T-helper 17 cell (primary cell): ENCODE data around the gene CAPN8. TPM values are rescaled to one million over a fixed set of nuclear protein-coding genes. Genes with fewer than 3 reads are reported as not detected.

Experiments used
- ATAC-seq: fragments of 150-1000 bp; cut with Tn5 transposase; 2 replicates; pipeline ENCODE4 v1.10.0; 2021; ENCODE audit warnings: mild to moderate bottlenecking, moderate library complexity
- DNase-seq, 3 donors: peaks; one replicate each; pipeline versions ENCODE4 v3.0.0 to v3.0.0-alpha.2; 2020 to 2021
- H3K9me3 ChIP-seq: one replicate; pipeline ENCODE4 v1.7.0; 2013; ENCODE audit warnings: low read length, mild to moderate bottlenecking; ENCODE audit not compliant: control insufficient read depth, poor library complexity, severe bottlenecking
- H3K27ac Mint-ChIP-seq: one replicate; pipeline ENCODE4 v1.8.0; 2022; ENCODE audit warnings: mild to moderate bottlenecking, moderate library complexity, mixed read lengths
- H3K27me3 Mint-ChIP-seq: one replicate; pipeline ENCODE4 v1.8.0; 2022; ENCODE audit warnings: mixed read lengths
- H3K36me3 Mint-ChIP-seq: one replicate; pipeline ENCODE4 v1.8.0; 2022; ENCODE audit warnings: low read depth, mixed read lengths
- H3K4me1 Mint-ChIP-seq: one replicate; pipeline ENCODE4 v1.8.0; 2022; ENCODE audit warnings: mild to moderate bottlenecking, mixed read lengths
- H3K4me3 Mint-ChIP-seq: one replicate; pipeline ENCODE4 v1.8.0; 2022; ENCODE audit warnings: mild to moderate bottlenecking, moderate library complexity, mixed read lengths
- total RNA-seq, 4 donors: library from RNA in 2 of 4; stranded (reverse) in 2 of 4; gene quantifications; one replicate each; pipeline ENCODE4 v1.2.3 and lab custom pipeline; 2022 to 2026

The CAPN8 gene
- total RNA-seq, 2 donors from 2014 or later, result 0.60 to 0.91 TPM

DNA sequence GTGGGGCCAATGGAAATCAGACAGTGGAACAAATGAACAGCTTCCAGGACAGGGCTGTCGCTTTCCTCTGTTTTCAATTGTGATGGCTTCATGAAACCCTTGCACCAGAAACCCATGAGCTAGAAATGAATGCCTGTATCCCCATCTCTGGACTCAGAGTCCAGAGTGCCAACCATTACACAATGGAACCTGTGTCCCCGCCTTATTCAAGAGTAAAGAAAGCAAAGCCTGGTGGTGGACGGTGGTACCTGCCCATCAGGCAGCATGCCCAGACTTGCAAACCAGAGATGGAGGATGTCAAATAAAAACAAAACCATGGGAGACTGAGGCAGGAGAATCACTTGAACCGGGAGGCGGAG lies 42.5 kb upstream of the CAPN8 start:
- DNase-seq, result no peak
- H3K36me3 Mint-ChIP-seq, result peaks cover 4% of the 10 kb centered on the region
- H3K9me3 ChIP-seq, result no peaks in the 10 kb centered on the region
- ATAC-seq, result no peak
- no peak overlapping the region for H3K4me3 Mint-ChIP-seq
- no peaks in the 10 kb centered on the region for H3K27me3 Mint-ChIP-seq
- peaks cover 31% of the 10 kb centered on the region for H3K4me1 Mint-ChIP-seq
- no peak overlapping the region for H3K27ac Mint-ChIP-seq

DNA sequence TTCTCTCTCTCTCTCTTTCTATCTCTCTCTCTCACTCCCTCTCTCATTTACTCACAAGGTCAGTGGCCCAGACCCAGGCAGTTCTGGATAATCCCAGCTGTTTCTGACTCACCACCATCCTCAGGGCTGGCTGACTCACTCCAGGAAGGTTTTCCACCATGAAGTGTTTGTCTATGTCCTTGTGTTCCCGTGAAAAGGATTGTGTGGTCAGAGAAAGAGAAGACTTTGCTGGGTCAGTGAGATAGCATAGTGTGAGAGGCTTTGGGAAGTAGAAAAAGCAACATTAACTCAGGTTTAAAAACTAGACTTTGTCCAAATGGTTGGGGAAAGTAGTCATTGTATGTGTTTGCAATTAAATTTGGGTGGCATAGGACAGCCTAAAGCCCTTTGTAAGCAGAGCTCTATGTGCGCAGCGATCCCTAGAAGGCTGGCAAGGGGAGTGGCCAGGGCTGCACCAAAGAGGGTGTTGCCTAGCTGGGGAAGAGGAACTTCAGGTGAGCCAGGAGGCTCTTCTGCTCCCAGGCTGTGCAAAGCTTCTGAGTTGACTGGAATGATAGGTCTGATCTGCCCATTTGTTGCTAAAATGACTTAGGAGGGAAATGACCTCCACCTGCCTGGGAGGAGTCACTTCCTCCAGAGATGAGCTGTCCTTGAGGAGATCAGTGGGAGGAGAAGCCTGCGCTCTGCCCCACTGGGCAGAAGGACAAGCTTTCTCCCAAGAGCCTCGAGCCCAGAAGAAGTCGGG lies 41.9 kb upstream of the CAPN8 start:
- peak overlapping the region; percentile 61 for H3K4me3 Mint-ChIP-seq
- H3K9me3 ChIP-seq, result no peaks in the 10 kb centered on the region
- H3K36me3 Mint-ChIP-seq, result peaks cover 4% of the 10 kb centered on the region
- ATAC-seq, result no peak
- no peak for DNase-seq
- H3K27ac Mint-ChIP-seq, result no peak overlapping the region
- peaks cover 34% of the 10 kb centered on the region for H3K4me1 Mint-ChIP-seq
- no peaks in the 10 kb centered on the region for H3K27me3 Mint-ChIP-seq

DNA sequence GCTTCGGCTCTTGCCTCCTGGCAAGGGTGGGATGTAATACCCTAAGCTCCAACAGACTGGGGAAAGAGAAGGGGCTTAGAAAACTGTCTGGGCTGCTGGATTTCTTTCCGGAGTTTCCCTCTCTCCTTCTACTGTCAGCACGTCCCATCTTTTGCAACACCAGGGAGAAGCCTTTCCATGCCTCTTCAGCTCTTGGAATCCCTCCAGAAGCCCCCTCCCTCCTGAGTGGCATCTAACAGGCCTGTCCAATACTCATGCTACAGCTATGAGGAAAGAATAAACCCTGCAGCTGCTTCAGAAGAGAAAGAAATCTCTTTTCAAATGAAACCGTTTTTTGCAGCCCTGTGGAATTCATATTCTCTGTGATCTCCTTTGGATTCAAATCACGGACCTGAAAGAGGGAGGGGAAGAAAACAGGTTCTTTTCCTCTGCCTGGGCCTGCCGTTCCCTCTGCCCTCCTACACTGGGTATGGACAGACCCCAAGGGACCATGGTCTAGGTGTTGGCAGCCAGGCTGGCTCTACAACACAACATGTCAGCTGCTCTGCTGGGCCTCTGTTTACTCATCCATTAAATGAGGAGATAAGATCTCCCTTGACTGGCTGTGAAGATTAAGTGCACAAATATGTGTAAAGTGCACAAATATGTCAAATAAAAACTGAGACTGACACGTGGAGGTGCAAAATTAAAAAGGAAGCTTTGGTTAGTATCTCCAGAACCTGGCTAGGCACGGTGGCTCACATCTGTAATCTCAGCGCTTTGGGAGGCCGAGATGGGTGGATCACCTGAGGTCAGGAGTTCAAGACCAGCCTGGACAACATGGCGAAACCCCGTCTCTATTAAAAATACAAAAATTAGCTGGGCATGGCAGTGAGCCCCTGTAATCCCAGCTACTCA lies 40.8 kb upstream of the CAPN8 start:
- Mint-ChIP-seq H3K27me3 (no peaks in the 10 kb centered on the region), H3K4me3 (no peak overlapping the region), H3K36me3 (peaks cover 4% of the 10 kb centered on the region), H3K4me1 (peaks cover 30% of the 10 kb centered on the region), H3K27ac (no peak overlapping the region)
- no peak for ATAC-seq
- no peaks in the 10 kb centered on the region for H3K9me3 ChIP-seq
- no peak for DNase-seq

GRCh38 chr1:223704921-223705878 lies 39.7 kb upstream of the CAPN8 start:
- DNase-seq (no peak), ATAC-seq (no peak)
- H3K9me3 ChIP-seq, result no peaks in the 10 kb centered on the region
- Mint-ChIP-seq H3K4me1 (peaks cover 23% of the 10 kb centered on the region), H3K4me3 (no peak overlapping the region), H3K36me3 (peaks cover 4% of the 10 kb centered on the region), H3K27me3 (peaks cover under 1% of the 10 kb centered on the region), H3K27ac (no peak overlapping the region)

GRCh38 chr1:223703668-223704013 lies 38.1 kb upstream of the CAPN8 start:
- H3K4me1 Mint-ChIP-seq, result peaks cover 22% of the 10 kb centered on the region
- H3K27ac Mint-ChIP-seq, result no peak overlapping the region
- H3K4me3 Mint-ChIP-seq, result no peak overlapping the region
- DNase-seq (no peak), ATAC-seq (no peak)
- H3K36me3 Mint-ChIP-seq, result peaks cover 6% of the 10 kb centered on the region
- H3K9me3 ChIP-seq, result no peaks in the 10 kb centered on the region
- peaks cover 8% of the 10 kb centered on the region for H3K27me3 Mint-ChIP-seq

- Mint-ChIP-seq H3K4me3 (peak overlapping the region; percentile 49), H3K27me3 (peaks cover 8% of the 10 kb centered on the region), H3K36me3 (peaks cover 5% of the 10 kb centered on the region), H3K27ac (no peak overlapping the region), H3K4me1 (peaks cover 24% of the 10 kb centered on the region)
- no peak for DNase-seq
- H3K9me3 ChIP-seq, result no peaks in the 10 kb centered on the region
- no peak for ATAC-seq
These were observed 37.5 kb upstream of the CAPN8 start for GRCh38 chr1:223702735-223703667.

DNA sequence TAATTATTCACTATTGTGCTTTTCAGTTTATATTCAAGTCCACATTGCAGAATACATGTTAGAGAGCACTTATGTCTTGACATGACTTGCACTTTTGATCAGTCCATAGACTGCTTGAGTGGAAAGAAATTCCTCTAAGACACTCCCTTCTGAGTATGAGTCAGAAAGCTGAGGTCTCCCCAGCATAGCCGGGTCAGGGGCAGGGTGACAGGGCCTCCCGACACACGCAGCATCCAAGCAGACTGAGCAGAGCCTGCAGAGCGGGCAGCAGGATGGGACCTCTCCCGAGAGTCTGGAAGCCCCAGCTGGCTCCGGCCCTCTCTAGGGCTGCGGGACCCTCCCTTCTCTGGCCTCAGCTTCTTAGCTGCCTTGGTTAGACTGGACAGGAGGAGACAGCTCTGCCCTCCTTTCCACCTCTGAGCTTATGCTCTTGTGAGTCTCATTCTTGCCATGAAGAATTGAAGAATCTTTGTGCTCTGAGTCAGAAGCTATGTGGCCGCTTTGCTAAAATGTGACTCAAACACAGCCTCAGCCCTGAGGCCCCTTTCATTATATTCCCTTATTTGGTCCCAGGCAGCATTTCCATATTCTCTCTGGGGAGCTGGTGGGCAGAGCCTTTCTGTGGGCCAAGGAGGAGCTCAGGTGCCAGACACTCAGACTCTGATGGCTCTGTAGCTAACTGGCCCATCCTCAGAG lies 35.6 kb upstream of the CAPN8 start:
- ATAC-seq, result no peak
- H3K4me3 Mint-ChIP-seq, result no peak overlapping the region
- peaks cover 17% of the 10 kb centered on the region for H3K4me1 Mint-ChIP-seq

DNA sequence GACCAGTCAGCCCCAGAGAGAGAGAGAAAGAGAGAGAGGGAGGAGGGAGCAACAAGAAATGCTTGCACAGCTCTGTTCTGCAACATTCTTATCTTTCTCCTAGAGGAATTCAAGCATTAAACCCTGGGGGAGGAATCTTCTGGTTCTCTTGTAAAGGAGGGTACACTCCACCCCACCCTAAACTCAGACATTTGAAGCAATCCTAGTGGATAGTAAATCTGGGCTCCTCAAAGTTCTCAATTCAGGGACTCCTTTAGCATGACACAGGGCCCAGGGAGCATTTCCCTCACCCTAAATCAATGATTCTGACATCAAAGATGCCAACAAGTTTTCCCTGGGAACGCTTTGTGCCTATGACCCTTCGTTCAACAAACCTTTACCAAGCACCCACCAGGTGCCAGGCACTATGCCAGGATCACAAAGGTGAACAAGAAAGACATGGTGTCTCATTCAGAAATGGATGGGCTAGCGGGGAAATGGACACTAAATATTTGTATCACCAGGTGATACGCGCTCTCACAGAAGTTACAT lies 35.0 kb upstream of the CAPN8 start:
- peaks cover 5% of the 10 kb centered on the region for H3K36me3 Mint-ChIP-seq
- H3K27me3 Mint-ChIP-seq, result peaks cover 8% of the 10 kb centered on the region
- no peaks in the 10 kb centered on the region for H3K9me3 ChIP-seq
- peaks cover 17% of the 10 kb centered on the region for H3K4me1 Mint-ChIP-seq
- no peak overlapping the region for H3K4me3 Mint-ChIP-seq
- no peak for ATAC-seq
- DNase-seq, result no peak
- H3K27ac Mint-ChIP-seq, result peak overlapping the region; percentile 41

More for the DNA sequence above, 35.6 kb upstream of the CAPN8 start:
- Mint-ChIP-seq H3K27ac (no peak overlapping the region), H3K36me3 (peaks cover 5% of the 10 kb centered on the region), H3K27me3 (peaks cover 8% of the 10 kb centered on the region)
- no peaks in the 10 kb centered on the region for H3K9me3 ChIP-seq
- no peak for DNase-seq

DNA sequence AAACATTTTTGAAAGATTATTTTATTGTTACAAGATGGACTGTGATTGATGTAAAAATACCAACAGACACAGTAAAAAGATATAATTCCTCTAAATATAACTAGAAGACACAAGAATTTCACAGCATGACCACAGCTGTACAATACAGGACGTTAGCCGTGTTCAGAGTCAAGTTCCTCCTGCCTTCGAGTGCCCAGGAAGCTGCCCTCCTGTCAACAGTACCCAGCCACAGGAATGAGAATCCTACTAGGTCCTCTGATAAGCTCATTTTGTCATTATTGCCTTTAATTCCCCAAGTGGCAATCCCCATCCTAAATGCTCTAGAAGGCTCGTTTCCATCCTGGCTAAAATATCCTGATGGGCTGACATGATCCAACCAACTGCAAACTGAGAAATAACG lies 30.4 kb upstream of the CAPN8 start:
- no peaks in the 10 kb centered on the region for H3K9me3 ChIP-seq
- ATAC-seq (no peak), DNase-seq (no peak)
- Mint-ChIP-seq H3K27me3 (peaks cover 8% of the 10 kb centered on the region), H3K4me1 (peaks cover 9% of the 10 kb centered on the region), H3K4me3 (no peak overlapping the region), H3K27ac (no peak overlapping the region), H3K36me3 (peaks cover 5% of the 10 kb centered on the region)

GRCh38 chr1:223695014-223695548 lies 29.6 kb upstream of the CAPN8 start:
- peaks cover 9% of the 10 kb centered on the region for H3K4me1 Mint-ChIP-seq

GRCh38 chr1:223691121-223691520 lies 25.6 kb upstream of the CAPN8 start:
- Mint-ChIP-seq H3K4me3 (no peak overlapping the region), H3K36me3 (no peaks in the 10 kb centered on the region), H3K4me1 (no peaks in the 10 kb centered on the region), H3K27me3 (peaks cover 20% of the 10 kb centered on the region), H3K27ac (no peak overlapping the region)
- ATAC-seq (no peak), DNase-seq (no peak)
- no peaks in the 10 kb centered on the region for H3K9me3 ChIP-seq

More at GRCh38 chr1:223695014-223695548, 29.6 kb upstream of the CAPN8 start:
- no peak for DNase-seq
- Mint-ChIP-seq H3K4me3 (no peak overlapping the region), H3K27me3 (peaks cover 7% of the 10 kb centered on the region), H3K36me3 (peaks cover 5% of the 10 kb centered on the region), H3K27ac (no peak overlapping the region)
- H3K9me3 ChIP-seq, result no peaks in the 10 kb centered on the region
- no peak for ATAC-seq
